Trophoblast cell (in vitro differentiated cells and primary cell): Measurements from ENCODE around the gene EID3.

Experiments used
- DNase-seq, 2 donors: peaks; one replicate each; pipeline ENCODE4 v3.0.0-alpha.2; 2016
- H2AFZ ChIP-seq: 2 replicates; pipeline ENCODE4 v1.6.1; 2013; ENCODE audit warnings: low read length, moderate library complexity, mild to moderate bottlenecking; ENCODE audit not compliant: insufficient read depth, poor library complexity
- H2AK5ac ChIP-seq: 2 replicates; pipeline ENCODE4 v1.6.1; 2013; ENCODE audit warnings: mild to moderate bottlenecking, low read length
- H2BK120ac ChIP-seq: 2 replicates; pipeline ENCODE4 v1.6.1; 2013; ENCODE audit warnings: low read length, mild to moderate bottlenecking, moderate library complexity; ENCODE audit not compliant: insufficient read depth, poor library complexity
- H2BK12ac ChIP-seq: 2 replicates; pipeline ENCODE4 v1.6.1; 2013; ENCODE audit warnings: mild to moderate bottlenecking, low read length, moderate library complexity
- H2BK5ac ChIP-seq: 2 replicates; pipeline ENCODE4 v1.6.1; 2013; ENCODE audit warnings: low read length, low read depth, moderate library complexity, mild to moderate bottlenecking; ENCODE audit not compliant: poor library complexity
- H3K14ac ChIP-seq: 2 replicates; pipeline ENCODE4 v1.6.1; 2013; ENCODE audit warnings: mild to moderate bottlenecking, low read length
- H3K18ac ChIP-seq: 2 replicates; pipeline ENCODE4 v1.6.1; 2013; ENCODE audit warnings: mild to moderate bottlenecking, low read length
- H3K23ac ChIP-seq: 2 replicates; pipeline ENCODE4 v1.6.1; 2013; ENCODE audit warnings: low read length
- H3K27ac ChIP-seq: 2 replicates; pipeline ENCODE4 v1.5.1; 2013; ENCODE audit warnings: low read depth, mild to moderate bottlenecking, inconsistent platforms, low read length, moderate library complexity
- H3K27me3 ChIP-seq: 2 replicates; pipeline ENCODE4 v1.6.1; 2013; ENCODE audit warnings: inconsistent platforms, mild to moderate bottlenecking, low read length, moderate library complexity; ENCODE audit not compliant: insufficient read depth
- H3K36me3 ChIP-seq, 2 experiments: 1 replicate in 1 of 2; 2 replicates in 1 of 2; pipeline ENCODE4 v1.6.1; 2013; ENCODE audit warnings: low read length in 2 of 2, mild to moderate bottlenecking in 2 of 2, moderate library complexity in 1 of 2; ENCODE audit not compliant: insufficient read depth in 2 of 2, control insufficient read depth in 1 of 2
- H3K4ac ChIP-seq: 2 replicates; pipeline ENCODE4 v1.6.1; 2013; ENCODE audit warnings: low read depth, mild to moderate bottlenecking, low read length, moderate library complexity
- H3K4me1 ChIP-seq, 2 experiments: 1 replicate in 1 of 2; 2 replicates in 1 of 2; pipeline ENCODE4 v1.6.1; 2013; ENCODE audit warnings: low read length in 2 of 2, mild to moderate bottlenecking in 2 of 2, moderate library complexity in 1 of 2; ENCODE audit not compliant: insufficient read depth in 2 of 2, control insufficient read depth in 1 of 2
- H3K4me2 ChIP-seq: 2 replicates; pipeline ENCODE4 v1.6.1; 2013; ENCODE audit warnings: inconsistent platforms, mild to moderate bottlenecking, low read length, moderate library complexity
- H3K4me3 ChIP-seq: 2 replicates; pipeline ENCODE4 v1.5.1; 2013; ENCODE audit warnings: mild to moderate bottlenecking, low read depth, low read length, inconsistent platforms
- H3K79me1 ChIP-seq: one replicate; pipeline ENCODE4 v1.6.1; 2013; ENCODE audit warnings: low read length
- H3K79me2 ChIP-seq: 2 replicates; pipeline ENCODE4 v1.6.1; 2013; ENCODE audit warnings: low read length, mild to moderate bottlenecking; ENCODE audit not compliant: control insufficient read depth, insufficient read depth, poor library complexity
- H3K9ac ChIP-seq: 2 replicates; pipeline ENCODE4 v1.6.1; 2013; ENCODE audit warnings: mild to moderate bottlenecking, low read length
- H3K9me3 ChIP-seq: 2 replicates; pipeline ENCODE4 v1.6.1; 2013; ENCODE audit warnings: low read depth, mild to moderate bottlenecking, control low read depth, inconsistent platforms, low read length; ENCODE audit not compliant: insufficient read depth
- H4K12ac ChIP-seq: 2 replicates; pipeline ENCODE4 v1.6.1; 2013; ENCODE audit warnings: low read depth, mild to moderate bottlenecking, low read length, moderate library complexity
- H4K8ac ChIP-seq: 2 replicates; pipeline ENCODE4 v1.6.1; 2013; ENCODE audit warnings: low read depth, mild to moderate bottlenecking, low read length, moderate library complexity
- H4K91ac ChIP-seq: one replicate; pipeline ENCODE4 v1.6.1; 2013; ENCODE audit warnings: low read depth, mild to moderate bottlenecking, low read length, moderate library complexity
- WGBS: extraction: QIAGEN DNeasy Blood & Tissue Kit; methylation state at CpG from one replicate; pipeline ENCODE4 v1.1.7; 2013; ENCODE audit warnings: missing lambda C conversion rate; ENCODE audit not compliant: insufficient read length, insufficient coverage; ENCODE audit errors: extremely low coverage; 5-methylcytosine and 5-hydroxymethylcytosine counted together

The EID3 gene

DNA sequence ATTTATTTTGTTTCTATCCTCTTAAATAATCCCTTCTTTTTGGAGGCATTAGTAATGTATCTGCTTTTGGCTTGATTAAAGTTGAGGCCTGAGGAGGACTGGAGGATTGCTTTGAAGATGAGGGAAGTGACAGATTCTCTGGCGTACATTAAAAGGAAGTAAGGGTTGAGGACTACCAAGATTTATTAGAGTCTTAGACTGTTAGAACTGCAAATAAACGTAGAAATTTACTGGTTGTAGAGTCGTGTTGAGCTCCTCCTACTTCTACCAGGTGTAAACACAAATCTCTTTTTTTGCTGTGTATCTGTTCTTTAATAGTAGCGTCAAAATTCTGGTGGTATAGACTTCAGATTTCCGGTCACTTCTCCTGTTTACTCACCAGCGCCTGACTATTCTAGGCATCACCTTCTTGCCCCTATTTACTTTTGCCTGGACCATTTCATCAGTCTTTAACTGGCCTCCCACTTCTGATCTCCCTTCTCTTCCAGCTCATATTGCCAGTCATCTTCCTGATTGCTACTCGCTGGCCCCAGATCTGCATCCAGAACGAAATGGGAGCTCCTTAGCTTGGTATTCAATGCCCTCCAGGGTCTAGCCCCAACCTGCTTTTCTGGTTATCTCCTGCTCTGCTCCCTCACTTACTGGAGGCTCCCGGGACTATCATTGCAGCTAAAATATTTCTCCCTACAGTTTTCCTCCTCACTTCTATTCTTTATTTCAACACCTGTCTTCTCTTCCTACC is 8.4 kb upstream of the EID3 start:
- Histone ChIP-seq H2AK5ac (no peak overlapping the region), H3K4me3 (no peak overlapping the region), H4K12ac (no peak overlapping the region), H2BK5ac (no peak overlapping the region), H2BK12ac (no peak overlapping the region), H3K79me1 (no peaks in the 10 kb centered on the region), H3K14ac (no peak overlapping the region), H3K4me2 (peak overlapping the region; percentile 0), H3K27me3 (no peaks in the 10 kb centered on the region), H3K23ac (no peak overlapping the region), H3K27ac (peak overlapping the region; percentile 9), H4K91ac (no peak overlapping the region), H3K18ac (no peak overlapping the region), H3K9ac (no peak overlapping the region), H2AFZ (peak overlapping the region; percentile 63), H3K4ac (peak overlapping the region; percentile 69), H3K36me3 (peaks cover 11 to 16% of the 10 kb centered on the region in 2 experiments), H3K4me1 (peaks cover 2 to 6% of the 10 kb centered on the region in 2 experiments), H4K8ac (no peak overlapping the region), H2BK120ac (no peak overlapping the region), H3K9me3 (no peaks in the 10 kb centered on the region), H3K79me2 (peaks cover 2% of the 10 kb centered on the region)
- WGBS, result no CpG with 5 or more reads among the region's 9 CpGs
- peak; percentile 95 for DNase-seq

- Histone ChIP-seq H3K4ac (peak overlapping the region; percentile 2), H3K4me1 (peaks cover 2 to 6% of the 10 kb centered on the region in 2 experiments), H3K27me3 (no peaks in the 10 kb centered on the region), H2BK12ac (no peak overlapping the region), H2AK5ac (no peak overlapping the region), H3K23ac (no peak overlapping the region), H2BK5ac (no peak overlapping the region), H4K91ac (no peak overlapping the region), H3K36me3 (peaks cover 11 to 12% of the 10 kb centered on the region in 2 experiments), H2AFZ (no peak overlapping the region), H3K4me2 (no peak overlapping the region), H4K8ac (no peak overlapping the region), H3K4me3 (no peak overlapping the region), H4K12ac (no peak overlapping the region), H3K9me3 (no peaks in the 10 kb centered on the region), H3K14ac (no peak overlapping the region), H3K18ac (no peak overlapping the region), H3K79me1 (no peaks in the 10 kb centered on the region), H2BK120ac (no peak overlapping the region), H3K27ac (no peak overlapping the region), H3K9ac (no peak overlapping the region), H3K79me2 (peaks cover 2% of the 10 kb centered on the region)
- no CpG with 5 or more reads among the region's 1 CpG for WGBS
- DNase-seq, result peak; percentile 35 to 64
Measured at GRCh38 chr12:104295954-104296353, 7.6 kb upstream of the EID3 start.

DNA sequence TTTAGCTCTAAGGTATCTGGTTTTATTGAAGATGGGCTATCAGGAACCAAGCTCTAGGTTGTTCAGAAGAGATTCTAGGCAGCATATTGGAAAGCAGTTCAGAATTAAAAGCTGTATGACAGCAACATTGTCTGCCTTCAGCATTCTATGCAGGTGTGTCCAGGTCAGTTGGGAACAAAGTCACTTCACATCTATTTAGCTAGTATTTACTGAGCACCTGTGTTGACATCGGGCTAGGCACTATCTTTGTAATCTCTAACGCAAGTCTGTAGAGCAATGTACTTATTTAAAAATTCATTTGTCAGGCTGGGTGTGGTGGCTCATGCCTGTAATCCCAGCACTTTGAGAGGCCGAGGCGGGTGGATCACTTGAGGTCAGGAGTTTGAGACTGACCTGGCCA is 6.8 kb upstream of the EID3 start:
- peaks cover 2% of the 10 kb centered on the region for H3K79me2 ChIP-seq
- H3K4me2 ChIP-seq, result no peak overlapping the region
- no peak overlapping the region for H3K23ac ChIP-seq
- peaks cover 10 to 11% of the 10 kb centered on the region in 2 experiments for H3K36me3 ChIP-seq
- H3K4me3 ChIP-seq, result no peak overlapping the region
- H4K91ac ChIP-seq, result no peak overlapping the region
- no peak overlapping the region for H3K4ac ChIP-seq
- H2AK5ac ChIP-seq, result no peak overlapping the region
- no peak overlapping the region for H3K9ac ChIP-seq
- no peak overlapping the region for H3K27ac ChIP-seq
- no peak overlapping the region for H4K8ac ChIP-seq
- H3K14ac ChIP-seq, result no peak overlapping the region
- no peaks in the 10 kb centered on the region for H3K79me1 ChIP-seq
- no peak overlapping the region for H4K12ac ChIP-seq
- no peaks in the 10 kb centered on the region for H3K9me3 ChIP-seq
- no peak overlapping the region for H2BK5ac ChIP-seq
- H3K4me1 ChIP-seq, result peaks cover 2 to 6% of the 10 kb centered on the region in 2 experiments
- H2BK120ac ChIP-seq, result no peak overlapping the region
- H2AFZ ChIP-seq, result no peak overlapping the region
- WGBS, result no CpG with 5 or more reads among the region's 4 CpGs
- peak; percentile 83 to 89 for DNase-seq
- no peak overlapping the region for H3K18ac ChIP-seq
- H3K27me3 ChIP-seq, result no peaks in the 10 kb centered on the region
- no peak overlapping the region for H2BK12ac ChIP-seq

DNA sequence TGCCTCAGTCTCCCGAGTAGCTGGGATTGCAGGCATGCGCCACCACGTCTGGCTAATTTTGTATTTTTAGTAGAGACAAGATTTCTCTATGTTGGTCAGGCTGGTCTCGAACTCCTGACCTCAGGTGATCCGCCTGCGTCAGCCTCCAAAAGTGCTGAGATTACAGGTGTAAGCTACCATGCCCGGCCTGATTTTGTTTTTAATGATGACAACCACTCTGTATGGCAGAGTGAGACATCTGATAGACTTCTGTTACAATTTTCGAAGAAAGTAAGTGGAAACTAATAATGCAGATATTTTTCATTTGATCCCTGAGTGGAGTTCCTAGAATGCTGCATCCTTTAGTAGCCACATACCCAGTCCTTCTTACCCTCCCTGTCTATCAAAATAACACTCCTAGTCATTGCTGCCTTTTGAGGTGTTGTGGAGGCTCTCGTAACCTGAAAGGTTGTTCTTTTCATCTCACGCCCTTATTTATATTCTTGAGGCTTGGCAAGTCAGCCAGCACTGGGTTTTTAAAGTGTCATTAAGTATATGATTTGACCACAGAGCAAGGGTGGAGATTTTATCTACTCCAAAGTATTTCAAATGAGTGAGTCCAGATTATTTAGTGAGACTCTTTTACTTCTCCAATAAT is 5.9 kb upstream of the EID3 start:
- Histone ChIP-seq H4K91ac (no peak overlapping the region), H3K79me1 (no peaks in the 10 kb centered on the region), H3K79me2 (peaks cover 2% of the 10 kb centered on the region), H3K4ac (no peak overlapping the region), H3K23ac (no peak overlapping the region), H3K4me2 (no peak overlapping the region), H4K12ac (no peak overlapping the region), H3K9me3 (no peaks in the 10 kb centered on the region), H3K4me3 (no peak overlapping the region), H4K8ac (no peak overlapping the region), H2BK12ac (no peak overlapping the region), H3K27me3 (no peaks in the 10 kb centered on the region), H3K9ac (no peak overlapping the region), H3K14ac (no peak overlapping the region), H2BK120ac (no peak overlapping the region), H3K4me1 (peaks cover 2 to 6% of the 10 kb centered on the region in 2 experiments), H2AFZ (no peak overlapping the region), H2AK5ac (no peak overlapping the region), H3K36me3 (peaks cover 7 to 10% of the 10 kb centered on the region in 2 experiments), H2BK5ac (no peak overlapping the region), H3K27ac (no peak overlapping the region), H3K18ac (no peak overlapping the region)
- no peak for DNase-seq
- no CpG with 5 or more reads among the region's 10 CpGs for WGBS
